WI38 (cell line): ENCODE measurements around the gene COX6B1.
"Not testable (repeated sequence)": the region's sequence is repeated elsewhere in the genome, so short reads cannot be mapped to it uniquely, and the experiment has no call there.

Experiments used
- H3K4me3 ChIP-seq: 2 replicates; pipeline ENCODE4 v1.5.1; 2011; ENCODE audit warnings: low read depth, mild to moderate bottlenecking, control low read depth, low read length
- CTCF ChIP-seq: IDR thresholded peaks from 2 replicates; pipeline ENCODE4 v1.5.1; 2012; ENCODE audit warnings: low read depth, mild to moderate bottlenecking, control low read depth, low read length

The COX6B1 gene

GRCh38 chr19:35648017-35648961 is at the start of gene COX6B1:
Gene COX6B1 (plus strand): TSS chr19:35648323. CDS start chr19:35651244, 2,921 bp downstream.
- TF ChIP-seq CTCF = no peak
- peak within 1 kb of the TSS; percentile 90 for H3K4me3 ChIP-seq

GRCh38 chr19:35601971-35602370 is 46.2 kb upstream of the COX6B1 start:
- TF ChIP-seq CTCF = no peak

GRCh38 chr19:35604436-35604835 is 43.7 kb upstream of the COX6B1 start:
- H3K4me3 ChIP-seq = not testable (repeated sequence)

More at GRCh38 chr19:35601971-35602370, 46.2 kb upstream of the COX6B1 start:
- no peak overlapping the region for H3K4me3 ChIP-seq

- H3K4me3 ChIP-seq = not testable (repeated sequence)
Measured at GRCh38 chr19:35607170-35607569, 41.0 kb upstream of the COX6B1 start.

- TF ChIP-seq CTCF = no peak
- H3K4me3 ChIP-seq = no peak overlapping the region
Measured at GRCh38 chr19:35607661-35608060, 40.5 kb upstream of the COX6B1 start.

GRCh38 chr19:35608251-35608650 is 39.9 kb upstream of the COX6B1 start:
- TF ChIP-seq CTCF = no peak
- H3K4me3 ChIP-seq = no peak overlapping the region

- H3K4me3 ChIP-seq = no peak overlapping the region
- no peak for TF ChIP-seq CTCF
Measured at GRCh38 chr19:35609851-35610353, 38.2 kb upstream of the COX6B1 start.

GRCh38 chr19:35612224-35612558 is 35.9 kb upstream of the COX6B1 start:
- TF ChIP-seq CTCF = no peak
- peak overlapping the region; percentile 63 for H3K4me3 ChIP-seq
